Adrenal gland (tissue), 5 donors: ENCODE measurements around the gene ITGA2.

Experiments
- POLR2A ChIP-seq, 2 donors: fragments of 450-650 bp; IDR thresholded peaks; one replicate each; pipeline ENCODE4 v1.6.1; 2017; ENCODE audit warnings: antibody characterized with exemption in 2 of 2, mild to moderate bottlenecking in 2 of 2, moderate library complexity in 1 of 2
- TF ChIP-seq, protein P1 (sequence below), 6 experiments: fragments of 450-650 bp in 4 of 6; fragments of 200-600 bp in 2 of 6; sonication (generic) in 1 of 6; IDR thresholded peaks; 1 replicate in 5 of 6; 2 replicates in 1 of 6; pipeline versions ENCODE4 v1.5.1 to v1.8.0; 2016 to 2021; ENCODE audit warnings: antibody characterized with exemption in 6 of 6, mild to moderate bottlenecking in 2 of 6, moderate library complexity in 1 of 6
- donor health status: DM: no; HTN: no; CAD: no.

GRCh38 chr5:52981507-52981906 is 7.6 kb upstream of the ITGA2 start:
- TF ChIP-seq POLR2A (IDR thresholded peaks at IDR 0.05), result no peak
- TF ChIP-seq, protein P1, sequence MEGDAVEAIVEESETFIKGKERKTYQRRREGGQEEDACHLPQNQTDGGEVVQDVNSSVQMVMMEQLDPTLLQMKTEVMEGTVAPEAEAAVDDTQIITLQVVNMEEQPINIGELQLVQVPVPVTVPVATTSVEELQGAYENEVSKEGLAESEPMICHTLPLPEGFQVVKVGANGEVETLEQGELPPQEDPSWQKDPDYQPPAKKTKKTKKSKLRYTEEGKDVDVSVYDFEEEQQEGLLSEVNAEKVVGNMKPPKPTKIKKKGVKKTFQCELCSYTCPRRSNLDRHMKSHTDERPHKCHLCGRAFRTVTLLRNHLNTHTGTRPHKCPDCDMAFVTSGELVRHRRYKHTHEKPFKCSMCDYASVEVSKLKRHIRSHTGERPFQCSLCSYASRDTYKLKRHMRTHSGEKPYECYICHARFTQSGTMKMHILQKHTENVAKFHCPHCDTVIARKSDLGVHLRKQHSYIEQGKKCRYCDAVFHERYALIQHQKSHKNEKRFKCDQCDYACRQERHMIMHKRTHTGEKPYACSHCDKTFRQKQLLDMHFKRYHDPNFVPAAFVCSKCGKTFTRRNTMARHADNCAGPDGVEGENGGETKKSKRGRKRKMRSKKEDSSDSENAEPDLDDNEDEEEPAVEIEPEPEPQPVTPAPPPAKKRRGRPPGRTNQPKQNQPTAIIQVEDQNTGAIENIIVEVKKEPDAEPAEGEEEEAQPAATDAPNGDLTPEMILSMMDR (IDR thresholded peaks at IDR 0.05), result no peak
